CD14-positive monocyte (primary cell): Measurements from ENCODE around the gene ZBTB7C. TPM values are rescaled to one million over a fixed set of nuclear protein-coding genes. Genes with fewer than 3 reads are reported as not detected.

ENCODE experiments used
- DNase-seq, 3 donors: peaks; one replicate each; pipeline ENCODE4 v3.0.0-alpha.2; 2011 to 2022
- H2AFZ ChIP-seq: 2 replicates; pipeline ENCODE4 v1.6.0; 2012; ENCODE audit warnings: mild to moderate bottlenecking, low read depth, low read length, inconsistent platforms; ENCODE audit not compliant: insufficient read depth, poor library complexity, severe bottlenecking
- H3K27ac ChIP-seq, 2 donors: 1 replicate in 1 of 2; 2 replicates in 1 of 2; pipeline ENCODE4 v1.5.1; 2012 to 2013; ENCODE audit warnings: low read length in 2 of 2, control low read depth in 1 of 2, inconsistent platforms in 1 of 2, low read depth in 1 of 2, mild to moderate bottlenecking in 1 of 2
- H3K27me3 ChIP-seq, 2 donors: one replicate each; pipeline versions ENCODE4 v1.6.0 to v1.6.1; 2011 to 2013; ENCODE audit warnings: low read length in 2 of 2; ENCODE audit not compliant: control insufficient read depth in 2 of 2, insufficient read depth in 2 of 2
- H3K36me3 ChIP-seq, 2 donors: replicated peaks in 1 of 2; 1 replicate in 1 of 2; 2 replicates in 1 of 2; pipeline versions ENCODE4 v1.5.1 to v1.6.1; 2012 to 2013; ENCODE audit warnings: low read length in 2 of 2, control low read depth in 1 of 2, inconsistent platforms in 1 of 2, mild to moderate bottlenecking in 1 of 2; ENCODE audit not compliant: insufficient read depth in 2 of 2, control insufficient read depth in 1 of 2
- H3K4me1 ChIP-seq, 2 donors: 1 replicate in 1 of 2; 2 replicates in 1 of 2; pipeline versions ENCODE4 v1.5.1 to v1.6.1; 2012 to 2013; ENCODE audit warnings: low read length in 2 of 2, control low read depth in 1 of 2, inconsistent platforms in 1 of 2, mild to moderate bottlenecking in 1 of 2, moderate library complexity in 1 of 2; ENCODE audit not compliant: insufficient read depth in 2 of 2, control insufficient read depth in 1 of 2
- H3K4me2 ChIP-seq: replicated peaks from 2 replicates; pipeline ENCODE3; 2012; ENCODE audit warnings: low read length, moderate library complexity, mild to moderate bottlenecking; ENCODE audit not compliant: poor library complexity, severe bottlenecking; ENCODE audit errors: extremely low read depth
- H3K4me3 ChIP-seq, 3 experiments: fragments of 200-600 bp in 1 of 3; sonication (generic) in 1 of 3; replicated peaks in 1 of 3; 1 replicate in 2 of 3; 2 replicates in 1 of 3; pipeline ENCODE4 v1.5.1; 2011 to 2013; ENCODE audit warnings: low read length in 3 of 3, mild to moderate bottlenecking in 3 of 3, control low read depth in 2 of 3, low read depth in 2 of 3, inconsistent platforms in 1 of 3, moderate library complexity in 1 of 3
- H3K79me2 ChIP-seq: 2 replicates; pipeline ENCODE4 v1.6.0; 2012; ENCODE audit warnings: mild to moderate bottlenecking, control low read depth, inconsistent platforms, low read length, moderate library complexity; ENCODE audit not compliant: insufficient read depth
- H3K9ac ChIP-seq: 2 replicates; pipeline ENCODE4 v1.6.0; 2017; ENCODE audit warnings: low read length, mild to moderate bottlenecking; ENCODE audit not compliant: insufficient read depth, poor library complexity, severe bottlenecking
- H3K9me3 ChIP-seq, 2 donors: replicated peaks in 1 of 2; 1 replicate in 1 of 2; 2 replicates in 1 of 2; pipeline versions ENCODE4 v1.5.1 to v1.6.1; 2012 to 2013; ENCODE audit warnings: low read length in 2 of 2, control low read depth in 1 of 2; ENCODE audit not compliant: control insufficient read depth in 1 of 2, insufficient read depth in 1 of 2
- H4K20me1 ChIP-seq: 2 replicates; pipeline ENCODE4 v1.6.0; 2012; ENCODE audit warnings: mild to moderate bottlenecking, low read length, control low read depth, moderate library complexity; ENCODE audit not compliant: insufficient read depth
- H3K27ac Mint-ChIP-seq, 7 donors: one replicate each; pipeline ENCODE4 v1.8.0; 2020; ENCODE audit warnings: mild to moderate bottlenecking in 7 of 7, mixed read lengths in 7 of 7, moderate library complexity in 6 of 7, inconsistent platforms in 2 of 7
- H3K27me3 Mint-ChIP-seq, 3 donors: one replicate each; pipeline ENCODE4 v1.8.0; 2021 to 2022; ENCODE audit warnings: low read depth in 3 of 3, mild to moderate bottlenecking in 3 of 3, mixed read lengths in 3 of 3, moderate library complexity in 3 of 3, inconsistent platforms in 1 of 3
- H3K36me3 Mint-ChIP-seq, 2 donors: one replicate each; pipeline ENCODE4 v1.8.0; 2020; ENCODE audit warnings: mixed read lengths in 2 of 2, inconsistent platforms in 1 of 2, mild to moderate bottlenecking in 1 of 2
- H3K4me1 Mint-ChIP-seq: one replicate; pipeline ENCODE4 v1.8.0; 2020; ENCODE audit warnings: mild to moderate bottlenecking, mixed read lengths
- H3K4me3 Mint-ChIP-seq, 2 donors: one replicate each; pipeline ENCODE4 v1.8.0; 2020; ENCODE audit warnings: mild to moderate bottlenecking in 2 of 2, mixed read lengths in 2 of 2, moderate library complexity in 1 of 2
- H3K9me3 Mint-ChIP-seq, 7 donors: one replicate each; pipeline ENCODE4 v1.8.0; 2020 to 2022; ENCODE audit warnings: mixed read lengths in 7 of 7, mild to moderate bottlenecking in 6 of 7, moderate library complexity in 6 of 7, inconsistent platforms in 2 of 7
- CTCF ChIP-seq: fragments of 200-600 bp; IDR thresholded peaks from one replicate; pipeline ENCODE4 v1.8.0; 2022; ENCODE audit warnings: antibody characterized with exemption, mild to moderate bottlenecking
- WGBS: methylation state at CpG from one replicate; pipeline ENCODE4 v1.1.5; 2013; ENCODE audit warnings: missing lambda C conversion rate; ENCODE audit not compliant: insufficient coverage; 5-methylcytosine and 5-hydroxymethylcytosine counted together
- intact Hi-C, 2 donors: fragments of 100-400 bp; cut with micrococcal nuclease; formaldehyde crosslinking; loops; one replicate each; pipeline versions ENCODE4 v1.15.0 to v1.15.1; 2023
- polyA plus RNA-seq, 3 donors: library from polyadenylated mRNA; depleted of rRNA in 1 of 3; unstranded in 2 of 3; stranded (reverse) in 1 of 3; fragments of 300-500 nt in 2 of 3; fragments of >200 nt in 1 of 3; fragmentation: Illumina TruSeq in 2 of 3; gene quantifications; 1 replicate in 2 of 3; 2 replicates in 1 of 3; pipeline ENCODE4 v1.2.3, GENCODE V29; 2012 to 2021

The ZBTB7C gene
- polyA plus RNA-seq, 3 donors, result 0.03 to 0.09 TPM; not detected in 1

GRCh38 chr18:48393776-48394175, 15.4 kb downstream of the ZBTB7C start:
- WGBS, result 30% methylated on average over 1 of the region's 1 CpG

GRCh38 chr18:48393170-48393569, 16.0 kb downstream of the ZBTB7C start:
- Histone ChIP-seq H3K4me3 (no peak overlapping the region), H2AFZ (no peak overlapping the region), H3K9me3 (no peaks in the 10 kb centered on the region), H3K36me3 (no peaks in the 10 kb centered on the region), H3K79me2 (no peaks in the 10 kb centered on the region), H3K4me1 (no peaks in the 10 kb centered on the region), H3K27me3 (peaks cover 5 to 36% of the 10 kb centered on the region in 2 donors), H3K9ac (no peak overlapping the region), H3K4me2 (no peak overlapping the region), H4K20me1 (no peaks in the 10 kb centered on the region), H3K27ac (no peak overlapping the region)
- intact Hi-C loops, result no loop called here
- Mint-ChIP-seq H3K27ac (no peak overlapping the region), H3K27me3 (peaks cover 26 to 56% (median 33%) of the 10 kb centered on the region in 3 donors), H3K9me3 (peaks cover 0 to 2% (median 0%) of the 10 kb centered on the region in 7 donors), H3K4me1 (no peaks in the 10 kb centered on the region), H3K36me3 (no peaks in the 10 kb centered on the region), H3K4me3 (no peak overlapping the region)
- no peak for DNase-seq
- TF ChIP-seq CTCF, result no peak
- WGBS, result 40% methylated on average over 2 of the region's 5 CpGs

More at GRCh38 chr18:48393776-48394175, 15.4 kb downstream of the ZBTB7C start:
- H3K4me1 Mint-ChIP-seq, result no peaks in the 10 kb centered on the region
- H3K9me3 Mint-ChIP-seq, result peaks cover 0 to 2% (median 0%) of the 10 kb centered on the region in 7 donors
- no peaks in the 10 kb centered on the region for H3K36me3 Mint-ChIP-seq
- H3K4me3 Mint-ChIP-seq, result no peak overlapping the region
- no peak for TF ChIP-seq CTCF
- peaks cover 28 to 60% (median 29%) of the 10 kb centered on the region in 3 donors for H3K27me3 Mint-ChIP-seq
- intact Hi-C loops, result no loop called here
- Histone ChIP-seq H3K4me1 (no peaks in the 10 kb centered on the region), H4K20me1 (no peaks in the 10 kb centered on the region), H3K36me3 (no peaks in the 10 kb centered on the region), H3K79me2 (no peaks in the 10 kb centered on the region), H3K9me3 (no peaks in the 10 kb centered on the region), H3K27ac (no peak overlapping the region), H2AFZ (no peak overlapping the region), H3K27me3 (peaks cover 5 to 37% of the 10 kb centered on the region in 2 donors), H3K9ac (no peak overlapping the region), H3K4me2 (no peak overlapping the region), H3K4me3 (no peak overlapping the region)
- no peak for DNase-seq
- no peak overlapping the region for H3K27ac Mint-ChIP-seq
